HG03280 (cell line): Measurements from ENCODE around the gene NNAT.
"Not testable (repeated sequence)": the region's sequence is repeated elsewhere in the genome, so short reads cannot be mapped to it uniquely, and the experiment has no call there.

Source experiments
- ATAC-seq: cut with Tn5 transposase; IDR thresholded peaks from one replicate; pipeline ENCODE4 v1.9.1; 2021; ENCODE audit warnings: mild to moderate bottlenecking, moderate library complexity; ENCODE audit not compliant: unreplicated experiment

The NNAT gene, protein sequence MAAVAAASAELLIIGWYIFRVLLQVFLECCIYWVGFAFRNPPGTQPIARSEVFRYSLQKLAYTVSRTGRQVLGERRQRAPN

DNA sequence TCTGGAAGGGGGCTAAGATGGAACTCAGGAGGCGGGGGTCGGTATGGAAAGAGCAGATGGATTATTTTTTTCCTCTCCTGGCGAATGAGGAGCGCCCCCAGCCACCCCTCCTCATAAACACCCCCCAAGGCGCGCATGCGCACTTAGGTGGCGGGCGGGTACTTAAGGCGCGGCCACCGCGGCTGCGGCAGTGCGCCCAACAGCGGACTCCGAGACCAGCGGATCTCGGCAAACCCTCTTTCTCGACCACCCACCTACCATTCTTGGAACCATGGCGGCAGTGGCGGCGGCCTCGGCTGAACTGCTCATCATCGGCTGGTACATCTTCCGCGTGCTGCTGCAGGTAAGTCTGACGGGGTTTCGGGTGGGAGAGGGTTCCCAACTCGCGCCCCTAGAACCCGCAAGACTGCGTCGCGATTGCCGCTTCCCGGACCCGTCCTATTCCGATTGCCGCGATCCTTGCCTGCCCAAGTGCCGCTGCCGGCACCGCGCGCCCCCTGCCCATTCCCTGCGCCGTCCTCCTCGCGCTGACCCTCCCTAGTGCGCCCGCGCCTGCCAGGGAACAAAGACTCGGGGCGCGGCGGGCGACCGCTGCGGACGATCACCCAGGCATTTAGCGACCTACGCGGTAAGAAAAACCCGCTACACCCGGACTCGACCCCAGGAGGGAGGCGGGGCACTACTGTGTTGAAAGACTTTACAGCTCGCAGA lies at the start of gene NNAT:
Gene NNAT (plus strand): TSS at position 190 of the 711 bp plus-strand sequence. CDS start 82 bp downstream, at position 272.
- no peak for ATAC-seq

GRCh38 chr20:37471741-37472235 lies 49.3 kb upstream of the NNAT start:
- no peak for ATAC-seq

DNA sequence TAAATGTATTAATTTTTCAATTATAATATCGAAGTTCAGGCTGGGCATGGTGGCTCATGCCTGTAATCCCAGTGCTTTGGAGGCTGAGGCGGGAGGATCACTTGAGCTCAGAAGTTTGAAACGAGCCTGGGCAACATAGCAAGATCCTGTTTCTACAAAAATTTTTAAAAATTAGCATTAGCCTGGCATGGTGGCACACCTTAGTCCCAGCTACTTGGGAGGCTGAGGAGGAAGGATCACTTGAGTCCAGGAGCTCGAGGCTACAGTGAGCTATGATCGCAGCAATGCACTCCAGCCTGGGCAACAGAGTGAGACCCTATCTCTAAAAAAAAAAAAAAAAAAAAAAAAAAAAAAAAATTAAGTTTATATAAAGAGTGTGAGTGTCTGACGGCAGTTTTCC lies 48.6 kb upstream of the NNAT start:
- ATAC-seq = not testable (repeated sequence)

DNA sequence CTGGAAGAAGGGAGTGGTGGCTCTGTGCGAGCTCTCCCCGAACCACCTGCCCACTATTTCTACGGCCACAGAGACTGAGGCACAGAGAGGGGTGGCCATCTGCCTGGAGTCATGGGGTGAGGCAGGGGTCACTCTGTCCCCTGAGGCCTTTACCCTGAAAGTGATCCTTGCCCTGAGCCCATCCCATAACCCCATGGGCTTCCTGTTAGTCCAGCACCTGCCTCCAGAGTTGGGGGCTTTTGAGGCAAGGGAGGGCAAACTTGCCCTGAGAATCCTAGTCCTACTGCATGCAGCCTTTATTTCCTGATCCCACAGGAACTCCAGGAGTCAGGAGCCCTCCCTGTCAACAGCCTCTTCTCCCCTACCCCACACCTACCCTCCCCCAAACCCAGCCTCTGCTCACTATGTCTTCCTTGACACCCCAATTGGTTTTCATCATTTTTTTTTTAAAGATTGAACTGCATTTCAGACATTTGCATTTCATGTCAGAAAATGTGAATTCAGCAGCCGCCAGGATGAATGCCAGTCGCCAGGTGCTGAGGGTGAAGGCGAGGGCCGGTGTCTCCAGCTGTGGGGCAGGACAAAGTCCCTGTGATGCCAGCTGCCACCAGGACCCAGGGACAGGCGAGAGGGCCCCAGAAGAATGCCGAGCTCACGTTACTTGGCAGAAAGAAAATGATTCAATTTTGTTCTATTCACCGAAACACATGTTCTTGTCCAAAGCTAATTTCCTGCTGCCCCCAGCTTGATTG lies 47.6 kb upstream of the NNAT start:
- ATAC-seq = no peak

GRCh38 chr20:37474386-37474785 lies 46.7 kb upstream of the NNAT start:
- no peak for ATAC-seq

DNA sequence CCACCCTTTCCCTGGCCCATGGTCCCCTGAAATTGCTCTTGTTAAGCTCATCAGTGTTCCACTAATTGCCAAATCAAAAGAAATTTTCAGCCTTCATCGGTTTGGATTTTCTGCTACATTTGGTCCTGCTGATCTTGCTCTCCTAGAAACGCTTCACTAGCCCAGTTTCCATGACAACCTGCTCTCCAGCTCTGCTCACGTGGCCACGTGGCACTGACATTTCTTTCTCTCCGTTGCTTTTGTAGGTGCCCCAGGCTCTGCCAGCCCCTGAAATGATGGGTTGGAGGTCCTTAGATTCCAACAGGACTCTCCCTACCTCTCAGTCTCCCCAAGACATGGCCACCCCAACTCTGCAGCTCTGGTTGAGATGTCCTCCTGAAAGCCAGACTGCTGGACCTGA lies 45.8 kb upstream of the NNAT start:
- ATAC-seq = no peak

DNA sequence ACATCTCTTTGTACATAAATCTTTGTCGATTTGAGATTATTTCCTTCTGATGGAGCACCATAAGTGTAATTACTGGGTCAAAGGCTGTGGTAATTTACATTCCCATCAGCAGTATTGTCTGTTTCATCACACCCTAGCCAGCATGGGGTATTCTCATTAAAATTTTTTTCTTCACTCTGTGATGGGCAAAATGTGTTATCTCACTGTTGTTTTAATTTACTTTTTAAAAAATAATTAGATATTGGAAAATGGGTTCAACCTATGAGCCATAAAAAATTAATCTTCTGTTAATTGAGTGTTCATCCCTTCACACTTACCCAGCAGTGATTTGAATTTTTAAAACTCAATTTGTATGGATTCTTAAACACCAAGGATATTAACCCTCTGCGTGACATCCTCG lies 44.0 kb upstream of the NNAT start:
- no peak for ATAC-seq

GRCh38 chr20:37479266-37479665 lies 41.8 kb upstream of the NNAT start:
- ATAC-seq = no peak

DNA sequence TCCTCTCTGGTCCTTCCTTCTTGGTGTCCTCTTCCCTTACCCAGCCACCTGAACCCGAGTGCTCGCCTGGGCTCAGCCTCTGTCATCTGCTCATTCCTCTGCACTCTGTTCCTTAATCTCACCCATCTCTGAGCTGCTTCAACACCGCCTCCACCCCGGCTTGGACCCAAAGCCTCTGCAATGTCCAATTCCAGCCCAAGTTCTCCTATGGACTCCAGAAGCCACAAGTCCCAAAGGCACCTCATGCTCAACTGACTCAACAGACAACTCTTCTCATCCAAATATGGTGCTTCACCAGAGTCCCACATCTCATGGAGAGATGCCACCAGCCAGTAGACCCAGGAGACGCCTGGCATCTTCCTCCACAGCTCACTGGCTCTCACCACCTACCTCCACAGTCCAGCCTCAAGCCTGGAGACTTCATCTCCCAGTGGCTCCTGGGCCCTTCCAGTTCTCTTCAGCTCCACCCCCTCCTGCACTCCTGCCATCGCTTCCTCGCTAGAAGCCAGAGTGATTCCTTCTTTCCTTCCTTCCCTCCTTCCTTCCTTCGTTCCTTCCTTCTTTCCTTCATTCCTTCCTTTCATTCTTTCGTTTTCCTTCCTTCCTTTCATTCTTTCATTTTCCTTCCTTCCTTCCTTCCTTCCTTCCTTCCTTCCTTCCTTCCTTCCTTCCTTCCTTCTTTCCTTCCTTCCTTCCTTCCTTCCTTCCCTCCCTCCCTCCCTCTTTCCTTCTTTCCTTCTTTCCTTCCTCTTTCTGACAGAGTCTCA lies 40.9 kb upstream of the NNAT start:
- no peak for ATAC-seq

GRCh38 chr20:37480919-37481318 lies 40.1 kb upstream of the NNAT start:
- ATAC-seq = no peak

- no peak for ATAC-seq
These were observed 39.4 kb upstream of the NNAT start for GRCh38 chr20:37481610-37482009.

- no peak for ATAC-seq
These were observed 36.7 kb upstream of the NNAT start for GRCh38 chr20:37484331-37484730.

DNA sequence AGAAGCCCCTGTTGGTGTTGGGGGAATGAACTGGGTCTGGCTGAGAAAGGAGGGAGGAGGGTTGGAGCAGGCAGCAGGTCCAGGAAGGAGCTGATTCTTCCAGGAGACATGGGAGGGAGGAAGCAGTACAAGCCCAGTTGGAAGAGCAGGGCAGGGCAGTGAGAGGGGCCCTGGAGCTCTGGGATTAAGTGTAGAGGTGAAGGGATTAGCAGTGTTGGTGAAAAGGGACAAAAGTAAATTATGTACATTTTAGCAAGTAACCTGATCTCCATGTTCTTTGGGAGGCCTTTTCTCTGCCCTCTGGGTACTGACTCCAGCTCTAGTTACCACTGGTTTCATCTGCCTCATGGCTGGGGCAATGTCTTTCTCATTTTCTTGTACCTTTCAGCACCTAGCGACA lies 34.8 kb upstream of the NNAT start:
- ATAC-seq = not testable (repeated sequence)

DNA sequence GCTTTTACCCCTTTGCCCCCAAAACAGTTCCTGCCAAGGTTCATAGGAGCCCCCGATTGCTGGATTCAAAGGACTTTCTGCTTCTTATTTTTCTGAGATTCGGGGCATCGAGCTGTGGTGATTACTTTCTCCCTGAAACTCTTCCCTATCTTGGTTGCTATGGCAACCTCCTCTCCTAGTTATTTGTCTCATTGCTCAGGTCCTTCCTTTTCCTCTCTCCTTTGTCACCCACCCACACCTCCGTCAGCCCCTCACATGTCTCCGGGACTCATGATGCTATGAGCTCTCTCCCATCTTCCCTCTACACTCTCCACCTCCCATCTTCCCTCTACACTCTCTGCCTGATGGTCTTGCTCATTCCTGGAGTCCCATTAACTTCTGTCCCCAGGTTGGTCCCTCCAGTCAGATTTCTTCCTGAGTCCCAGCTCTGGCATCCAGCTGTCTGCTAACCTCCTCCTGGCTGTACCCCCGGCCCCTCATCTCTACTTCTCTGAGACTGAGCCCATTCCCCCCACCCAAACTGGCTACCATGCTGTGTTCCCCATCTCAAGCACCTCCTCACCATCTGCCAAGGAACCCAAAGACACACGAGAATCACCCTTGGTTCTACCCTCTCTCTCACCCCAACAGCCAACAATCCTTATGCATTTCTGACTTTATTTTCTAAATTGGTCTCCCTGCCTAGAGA lies 30.2 kb upstream of the NNAT start:
- no peak for ATAC-seq

DNA sequence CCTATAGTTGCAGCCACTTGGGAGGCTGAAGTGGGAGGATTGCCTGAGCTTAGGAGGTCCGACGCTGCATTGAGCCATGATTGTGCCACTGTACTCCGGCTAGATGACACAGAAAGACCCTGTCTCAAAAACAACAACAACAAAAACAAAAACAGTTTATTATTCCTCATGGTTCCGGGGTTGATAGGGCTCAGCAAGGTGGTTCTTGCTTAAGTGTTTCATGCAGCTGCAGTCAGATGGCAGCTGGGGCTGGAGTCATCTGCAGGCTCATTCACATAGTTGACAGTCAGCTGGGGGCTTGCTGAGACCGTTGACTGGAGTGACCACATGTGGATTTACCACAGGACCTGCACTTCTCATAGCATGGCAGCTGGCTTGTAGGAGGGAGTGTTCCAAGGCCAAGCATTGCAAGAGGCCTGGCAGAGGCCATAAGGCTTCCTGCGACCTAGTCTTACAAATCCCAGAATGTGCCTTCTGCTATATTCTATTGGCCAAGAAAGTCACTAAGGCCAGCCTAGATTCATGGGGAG lies 28.9 kb upstream of the NNAT start:
- ATAC-seq = no peak

DNA sequence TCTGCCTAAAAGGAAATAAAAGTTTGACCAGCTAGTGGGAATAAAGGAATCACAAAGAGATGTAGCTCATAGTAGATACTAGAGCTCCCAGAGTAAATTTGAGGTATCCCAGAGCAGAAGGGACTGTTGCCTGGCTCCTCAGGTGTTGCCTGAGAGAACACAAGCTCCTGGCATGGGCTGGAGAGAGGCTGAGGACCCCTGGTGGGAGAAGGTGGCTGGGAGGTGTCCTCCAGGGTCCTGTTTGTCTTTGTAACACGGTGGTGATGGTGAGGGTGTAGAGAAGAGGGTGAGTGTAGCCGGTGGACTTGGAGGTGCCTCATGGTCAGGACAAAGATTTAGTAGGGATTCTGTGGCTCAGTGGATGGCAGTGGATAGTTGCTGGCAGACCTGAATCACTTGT lies 28.1 kb upstream of the NNAT start:
- no peak for ATAC-seq

GRCh38 chr20:37494301-37494700 lies 26.7 kb upstream of the NNAT start:
- no peak for ATAC-seq

DNA sequence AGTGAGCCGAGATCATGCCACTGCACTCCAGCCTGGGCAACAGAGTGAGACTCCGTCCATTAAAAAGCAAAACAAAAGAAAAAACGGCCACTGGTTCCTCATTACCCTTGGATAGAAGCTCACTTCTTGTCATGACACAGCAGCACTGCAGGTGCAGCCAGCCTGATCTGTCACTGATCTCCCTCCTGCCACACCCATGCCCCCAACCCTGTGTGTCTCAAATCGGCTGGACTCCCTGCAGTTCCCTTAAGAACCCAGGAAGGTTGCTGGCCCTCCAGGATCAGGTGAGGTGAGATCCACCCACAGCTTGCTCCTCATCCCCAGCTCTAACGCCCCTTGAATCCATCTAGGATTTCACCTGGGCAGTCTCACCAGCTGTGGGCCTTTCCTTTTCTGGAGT lies 26.3 kb upstream of the NNAT start:
- ATAC-seq = no peak

GRCh38 chr20:37498066-37498665 lies 22.9 kb upstream of the NNAT start:
- ATAC-seq = no peak

- ATAC-seq = no peak
These were observed 20.7 kb upstream of the NNAT start for GRCh38 chr20:37500311-37500710.
